ENCODE data around the gene FSIP1.

DNA sequence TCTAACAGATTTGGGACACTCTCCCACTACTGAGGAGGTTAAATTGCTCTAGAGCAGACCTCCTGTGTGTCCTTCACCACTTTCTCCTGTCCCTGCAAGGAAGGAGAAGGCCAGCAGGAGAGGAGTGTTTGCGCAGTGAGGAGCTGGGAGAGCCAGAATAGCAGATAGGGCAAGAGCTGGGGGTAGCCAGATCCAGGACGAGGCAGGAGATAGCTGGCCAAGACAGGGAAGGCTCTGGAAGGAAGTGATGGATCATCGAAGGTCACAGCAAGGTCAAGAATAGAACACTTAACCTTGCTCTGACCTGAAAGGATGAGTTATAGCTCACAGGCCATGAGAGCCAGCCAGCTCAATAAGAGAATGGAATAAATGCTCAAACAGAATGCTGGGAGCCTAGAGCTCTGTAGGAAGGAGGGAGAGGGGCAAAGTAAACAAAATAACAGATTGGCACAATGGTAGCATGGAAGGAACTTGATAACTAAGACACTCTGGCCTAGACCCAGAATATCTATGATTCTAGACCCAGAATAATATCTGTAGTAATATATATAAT, 37.5 kb upstream of the FSIP1 start:
- TF ChIP-seq FOXJ3 (CRISPR knock-in tag; IDR thresholded peaks at IDR 0.05): no peak
- TF ChIP-seq, protein P1, sequence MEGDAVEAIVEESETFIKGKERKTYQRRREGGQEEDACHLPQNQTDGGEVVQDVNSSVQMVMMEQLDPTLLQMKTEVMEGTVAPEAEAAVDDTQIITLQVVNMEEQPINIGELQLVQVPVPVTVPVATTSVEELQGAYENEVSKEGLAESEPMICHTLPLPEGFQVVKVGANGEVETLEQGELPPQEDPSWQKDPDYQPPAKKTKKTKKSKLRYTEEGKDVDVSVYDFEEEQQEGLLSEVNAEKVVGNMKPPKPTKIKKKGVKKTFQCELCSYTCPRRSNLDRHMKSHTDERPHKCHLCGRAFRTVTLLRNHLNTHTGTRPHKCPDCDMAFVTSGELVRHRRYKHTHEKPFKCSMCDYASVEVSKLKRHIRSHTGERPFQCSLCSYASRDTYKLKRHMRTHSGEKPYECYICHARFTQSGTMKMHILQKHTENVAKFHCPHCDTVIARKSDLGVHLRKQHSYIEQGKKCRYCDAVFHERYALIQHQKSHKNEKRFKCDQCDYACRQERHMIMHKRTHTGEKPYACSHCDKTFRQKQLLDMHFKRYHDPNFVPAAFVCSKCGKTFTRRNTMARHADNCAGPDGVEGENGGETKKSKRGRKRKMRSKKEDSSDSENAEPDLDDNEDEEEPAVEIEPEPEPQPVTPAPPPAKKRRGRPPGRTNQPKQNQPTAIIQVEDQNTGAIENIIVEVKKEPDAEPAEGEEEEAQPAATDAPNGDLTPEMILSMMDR (IDR thresholded peaks at IDR 0.05 in 2 of 3, conservative IDR thresholded peaks at IDR 0.05 in 1 of 3; ENCODE audit: insufficient read depth in 2 of 3, low read depth in 1 of 3, low read length in 3 of 3): no peak
- no peak for TF ChIP-seq ZKSCAN8 (CRISPR knock-in tag; IDR thresholded peaks at IDR 0.05)
- no peak for TF ChIP-seq PHF21A (IDR thresholded peaks at IDR 0.05; ENCODE audit: borderline replicate concordance, low read depth)
- no peak for TF ChIP-seq BRCA1 (IDR thresholded peaks at IDR 0.05)
- no peak for TF ChIP-seq BRCA1 (CRISPR knock-in tag; IDR thresholded peaks at IDR 0.05)
- TF ChIP-seq POLR2A (conservative IDR thresholded peaks at IDR 0.05): no peak
- TF ChIP-seq ZSCAN29 (IDR thresholded peaks at IDR 0.05): no peak
- no peak for TF ChIP-seq MTF1 (CRISPR knock-in tag; IDR thresholded peaks at IDR 0.05; ENCODE audit: borderline replicate concordance)

All from K562 (cell line).